ENCODE results near the gene CPT1A. TPM values are rescaled to one million over a fixed set of nuclear protein-coding genes. Genes with fewer than 3 reads are reported as not detected.

Gene CPT1A
- total RNA-seq, 1 donor from 2014 or later: 76.3 TPM

- intact Hi-C loops (cut with DNase I): no loop called here
- no peak overlapping the region for H3K27ac ChIP-seq
- H3K4me1 ChIP-seq: peaks cover 9 to 31% of the 10 kb centered on the region in 2 donors
- H3K36me3 ChIP-seq: peaks cover 2 to 29% of the 10 kb centered on the region in 2 donors
- H3K4me3 ChIP-seq: no peak overlapping the region
- H3K9me3 ChIP-seq: no peaks in the 10 kb centered on the region
- no peak for TF ChIP-seq CTCF (IDR thresholded peaks at IDR 0.05)
- no peak for DNase-seq (ENCODE audit: low spot score in 2 of 2)
- no peaks in the 10 kb centered on the region for H3K27me3 ChIP-seq
Observed at GRCh38 chr11:68827733-68828132, 14.0 kb downstream of the CPT1A start.

GRCh38 chr11:68826726-68827125, 15.0 kb downstream of the CPT1A start:
- no peak for TF ChIP-seq CTCF (IDR thresholded peaks at IDR 0.05)
- H3K27me3 ChIP-seq: no peaks in the 10 kb centered on the region
- intact Hi-C loops (cut with DNase I): no loop called here
- H3K36me3 ChIP-seq: peaks cover 5 to 37% of the 10 kb centered on the region in 2 donors
- DNase-seq (ENCODE audit: low spot score in 2 of 2): no peak
- H3K9me3 ChIP-seq: no peaks in the 10 kb centered on the region
- H3K4me3 ChIP-seq: no peak overlapping the region
- no peak overlapping the region for H3K27ac ChIP-seq
- H3K4me1 ChIP-seq: peaks cover 7 to 21% of the 10 kb centered on the region in 2 donors

- H3K27me3 ChIP-seq: no peaks in the 10 kb centered on the region
- peaks cover 7 to 20% of the 10 kb centered on the region in 2 donors for H3K4me1 ChIP-seq
- intact Hi-C loops (cut with DNase I): no loop called here
- H3K27ac ChIP-seq: no peak overlapping the region
- TF ChIP-seq CTCF (IDR thresholded peaks at IDR 0.05): no peak
- H3K36me3 ChIP-seq: peaks cover 5 to 33% of the 10 kb centered on the region in 2 donors
- no peak for DNase-seq (ENCODE audit: low spot score in 2 of 2)
- H3K4me3 ChIP-seq: no peak overlapping the region
- no peaks in the 10 kb centered on the region for H3K9me3 ChIP-seq
Observed at GRCh38 chr11:68825571-68825970, 16.1 kb downstream of the CPT1A start.

GRCh38 chr11:68822546-68822945, 19.2 kb downstream of the CPT1A start:
- intact Hi-C loops (cut with DNase I): no loop called here
- Histone ChIP-seq H3K27ac (no peak overlapping the region), H3K4me3 (no peak overlapping the region), H3K4me1 (no peaks in the 10 kb centered on the region), H3K27me3 (no peaks in the 10 kb centered on the region), H3K9me3 (no peaks in the 10 kb centered on the region), H3K36me3 (peaks cover 3 to 15% of the 10 kb centered on the region in 2 donors)
- TF ChIP-seq CTCF (IDR thresholded peaks at IDR 0.05): no peak
- DNase-seq (ENCODE audit: low spot score in 2 of 2): no peak

DNA sequence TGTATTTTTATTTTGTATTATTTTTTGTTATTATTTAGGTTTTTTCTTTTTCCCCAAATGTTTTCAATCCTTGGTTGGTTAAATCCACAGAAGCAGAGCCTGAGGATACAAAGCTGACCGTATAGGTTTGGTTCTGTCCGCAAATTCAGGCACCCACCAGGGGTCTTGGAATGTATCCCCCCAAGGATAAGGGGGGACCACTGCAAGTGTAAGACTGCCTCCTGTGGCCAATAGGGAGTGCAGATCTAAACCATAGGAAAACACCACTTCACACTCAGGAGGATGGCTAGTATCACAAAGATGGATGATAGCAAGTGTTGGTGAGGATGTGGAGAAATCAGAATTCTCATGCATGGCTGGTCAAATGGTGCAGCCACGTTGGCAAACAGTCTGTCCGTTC, 20.0 kb downstream of the CPT1A start:
- intact Hi-C loops (cut with DNase I): no loop called here

More for the DNA sequence above, 20.0 kb downstream of the CPT1A start:
- H3K4me3 ChIP-seq: no peak overlapping the region
- DNase-seq (ENCODE audit: low spot score in 2 of 2): no peak
- H3K36me3 ChIP-seq: peaks cover 3 to 11% of the 10 kb centered on the region in 2 donors
- no peak overlapping the region for H3K27ac ChIP-seq
- TF ChIP-seq CTCF (IDR thresholded peaks at IDR 0.05): no peak
- H3K9me3 ChIP-seq: no peaks in the 10 kb centered on the region
- no peaks in the 10 kb centered on the region for H3K4me1 ChIP-seq
- H3K27me3 ChIP-seq: no peaks in the 10 kb centered on the region

Measured in ascending aorta (tissue), 2 donors.